HG03196 (cell line): ENCODE data around the gene ELF5.

ENCODE experiments used
- ATAC-seq: cut with Tn5 transposase; IDR thresholded peaks from one replicate; pipeline ENCODE4 v1.9.1; 2021; ENCODE audit not compliant: unreplicated experiment

ELF5 gene

GRCh38 chr11:34458525-34458924, 55.1 kb downstream of the ELF5 start:
- ATAC-seq = no peak

- no peak for ATAC-seq
Measured at GRCh38 chr11:34457607-34458006, 56.0 kb downstream of the ELF5 start.

DNA sequence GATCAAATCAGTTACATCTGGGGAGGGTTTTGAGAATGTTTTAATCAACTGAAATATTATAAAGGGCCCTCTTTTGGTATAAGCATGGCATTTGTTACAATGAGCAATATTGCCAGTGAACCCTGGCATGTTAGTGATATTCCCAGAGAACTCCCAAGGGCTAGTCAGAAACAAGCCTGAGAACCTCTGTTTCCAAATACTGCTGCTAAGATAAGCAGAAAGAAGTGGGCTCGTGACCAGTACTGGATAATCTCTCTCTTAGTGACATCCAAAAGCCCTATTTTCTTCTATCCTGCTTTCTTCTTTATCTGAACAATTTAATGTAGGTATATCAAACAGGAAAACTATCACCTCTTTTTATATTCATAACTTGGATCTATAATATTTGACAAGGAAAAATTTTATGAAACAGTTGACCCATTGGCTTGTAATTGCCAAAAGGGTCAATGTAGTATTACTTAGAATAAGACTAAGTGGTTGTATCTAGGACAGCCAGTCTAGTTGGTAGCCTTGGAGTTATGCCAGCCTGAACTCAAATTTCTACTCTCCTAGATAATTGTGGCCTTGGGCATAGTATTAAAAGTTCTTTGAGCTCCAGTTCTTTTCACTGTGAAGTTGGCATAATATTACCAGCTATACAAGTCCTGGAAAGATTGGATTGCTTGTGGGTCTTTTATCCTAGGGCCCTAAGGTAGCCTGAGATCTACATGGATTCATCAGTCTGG, 59.1 kb downstream of the ELF5 start:
- ATAC-seq = no peak

- no peak for ATAC-seq
Measured at GRCh38 chr11:34451053-34451452, 62.5 kb downstream of the ELF5 start.

GRCh38 chr11:34449013-34449412, 64.6 kb downstream of the ELF5 start:
- no peak for ATAC-seq

- ATAC-seq = no peak
Measured at GRCh38 chr11:34448223-34448994, 65.2 kb downstream of the ELF5 start.

GRCh38 chr11:34447044-34447443, 66.5 kb downstream of the ELF5 start:
- ATAC-seq = no peak

DNA sequence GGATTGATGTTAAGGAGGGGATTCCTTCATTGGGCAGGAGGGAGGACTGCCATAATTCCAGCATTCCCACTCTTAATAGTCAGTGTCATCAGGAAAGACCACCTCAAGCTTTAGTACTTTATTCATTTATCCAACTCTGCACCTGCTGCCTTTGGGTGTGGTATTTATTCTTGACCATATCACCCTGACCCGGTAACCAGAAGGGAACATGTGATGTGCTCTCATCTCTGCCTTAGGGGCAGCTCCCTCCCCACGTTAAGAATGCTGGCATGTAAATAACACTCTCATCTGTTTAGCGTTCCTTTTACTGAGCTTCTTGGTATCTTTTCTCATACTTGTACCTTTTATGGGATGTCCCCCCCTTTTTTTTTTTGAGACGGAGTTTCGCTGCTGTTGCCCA, 67.2 kb downstream of the ELF5 start:
- no peak for ATAC-seq

- no peak for ATAC-seq
Measured at GRCh38 chr11:34445956-34446355, 67.6 kb downstream of the ELF5 start.

DNA sequence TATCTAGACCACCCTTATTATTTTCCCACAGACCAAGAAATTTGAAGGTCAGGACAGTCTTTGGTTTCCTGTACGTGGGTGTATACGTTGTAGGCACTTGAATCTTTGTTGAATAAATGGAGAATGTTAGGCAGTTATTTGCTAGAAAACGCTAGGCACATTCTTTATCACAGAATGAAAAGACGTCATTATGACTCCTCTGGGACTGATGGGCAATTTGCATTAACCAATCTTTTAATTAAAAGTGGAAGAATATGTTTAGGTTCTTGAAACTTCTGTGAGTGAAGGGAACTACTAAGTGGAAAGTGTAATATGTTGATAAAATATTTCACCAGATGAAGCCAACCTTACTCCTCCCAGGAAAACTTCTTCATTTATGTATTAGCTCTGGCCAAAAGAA, 69.2 kb downstream of the ELF5 start:
- no peak for ATAC-seq

DNA sequence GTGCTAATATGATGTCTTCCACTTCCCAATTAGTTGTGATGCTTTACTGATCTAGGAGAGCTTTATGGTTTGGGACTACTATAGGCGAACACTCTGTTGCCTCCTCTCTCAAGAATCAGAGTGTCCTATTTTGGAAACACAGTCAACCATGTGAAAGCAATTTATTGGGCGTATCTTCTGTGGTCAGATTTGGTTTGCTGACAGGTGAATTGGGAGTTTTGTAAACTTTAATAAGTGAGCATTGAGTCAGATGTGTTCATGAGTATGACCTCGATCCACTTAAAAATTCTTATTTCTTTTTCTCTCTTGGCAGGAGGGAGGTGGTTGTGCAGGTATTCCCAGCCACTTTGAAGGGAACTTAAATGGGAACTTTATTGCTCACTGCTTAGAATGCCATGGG, 70.5 kb downstream of the ELF5 start:
- no peak for ATAC-seq

DNA sequence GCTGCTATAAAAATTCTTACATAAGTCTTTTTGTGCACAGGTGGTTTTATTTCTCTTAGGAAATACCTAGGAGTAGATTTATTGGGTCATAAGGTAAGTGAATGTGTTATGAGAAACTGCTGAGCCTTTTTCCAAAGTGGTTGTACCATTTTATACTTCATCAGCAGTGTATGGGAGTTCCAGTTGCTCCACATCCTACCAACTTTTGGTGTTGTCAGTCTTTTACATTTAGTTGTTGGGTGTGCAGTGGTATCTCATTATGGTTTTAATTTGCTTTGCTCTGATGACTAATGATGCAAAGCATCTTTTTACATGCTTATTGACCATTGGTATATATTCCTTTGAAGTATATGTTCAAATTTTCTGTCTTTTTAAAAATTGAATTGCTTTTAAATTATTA, 71.8 kb downstream of the ELF5 start:
- no peak for ATAC-seq

DNA sequence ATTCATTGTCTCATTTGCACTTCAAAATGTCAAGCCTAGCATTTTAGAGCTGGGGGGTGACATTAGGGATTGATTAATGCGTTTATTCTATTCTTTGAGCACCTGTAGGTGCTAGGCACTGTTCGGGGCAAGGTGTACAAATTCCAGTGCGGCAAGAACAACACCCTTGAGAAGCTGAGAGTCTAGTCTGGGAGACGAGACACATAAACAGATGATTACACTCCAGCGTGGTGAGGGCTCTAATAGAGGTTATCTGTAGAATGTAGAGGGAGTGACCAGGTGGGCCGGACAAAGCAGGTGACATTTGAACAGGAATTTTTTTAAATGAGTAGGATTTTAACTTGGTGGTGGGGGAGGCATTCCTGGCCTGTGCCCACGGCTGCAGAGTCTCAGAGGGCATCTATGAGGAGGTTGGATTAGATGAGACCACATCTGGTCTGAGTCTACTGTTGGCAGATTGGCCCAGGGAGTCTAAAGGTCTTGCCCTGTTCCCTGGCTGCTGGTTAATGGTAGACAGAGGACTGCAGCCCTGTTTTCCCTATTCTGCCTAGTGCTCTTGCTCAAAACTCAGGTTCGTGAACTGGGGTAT, 73.9 kb downstream of the ELF5 start:
- ATAC-seq = no peak

GRCh38 chr11:34438529-34439507, 74.8 kb downstream of the ELF5 start, which contains the start of gene CAT:
TSS of gene CAT (plus strand) at chr11:34438934. CDS start at chr11:34439014, 80 bp downstream.
- peak; percentile 98 for ATAC-seq

DNA sequence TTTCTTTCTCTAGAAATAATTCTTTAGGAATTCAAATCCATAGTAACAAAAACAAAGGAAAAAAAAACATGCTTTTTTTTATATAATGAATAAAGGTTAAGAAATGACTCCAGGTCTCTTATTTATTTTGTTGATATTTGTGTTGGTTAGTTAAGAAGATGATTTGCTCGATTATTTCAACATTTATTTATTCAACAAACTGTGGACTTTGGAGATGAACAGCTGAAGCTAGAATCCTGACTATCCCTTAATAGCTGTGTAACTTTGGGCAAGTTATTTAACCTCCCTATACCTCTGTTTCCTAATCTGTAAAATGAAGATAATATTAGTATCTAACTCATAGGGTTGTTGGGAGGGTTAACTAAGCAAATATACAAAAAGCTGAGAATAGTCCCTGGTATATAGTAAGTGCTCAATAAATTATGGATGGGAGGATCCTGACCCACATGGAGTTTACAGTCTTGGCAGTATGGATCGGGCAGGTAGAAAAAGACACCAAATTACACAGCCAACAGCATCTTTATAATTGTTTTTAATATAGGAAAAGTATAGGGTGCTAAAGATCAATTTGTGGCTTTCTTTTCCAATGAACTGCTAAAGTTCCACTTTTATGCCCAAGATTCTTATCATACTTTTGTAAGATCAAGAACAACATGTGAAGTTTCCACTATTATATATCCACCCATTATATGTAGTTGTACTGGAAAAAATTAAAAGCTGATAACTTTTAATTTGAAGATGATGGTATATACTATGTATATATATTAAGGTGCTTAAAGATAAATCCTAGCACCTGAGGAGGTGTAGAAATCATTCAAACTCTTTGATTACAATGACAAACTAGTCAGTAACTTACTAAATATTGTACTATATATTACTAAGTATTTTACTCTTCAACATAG, 76.1 kb downstream of the ELF5 start:
- ATAC-seq = no peak

GRCh38 chr11:34433899-34434298, 79.7 kb downstream of the ELF5 start:
- no peak for ATAC-seq

DNA sequence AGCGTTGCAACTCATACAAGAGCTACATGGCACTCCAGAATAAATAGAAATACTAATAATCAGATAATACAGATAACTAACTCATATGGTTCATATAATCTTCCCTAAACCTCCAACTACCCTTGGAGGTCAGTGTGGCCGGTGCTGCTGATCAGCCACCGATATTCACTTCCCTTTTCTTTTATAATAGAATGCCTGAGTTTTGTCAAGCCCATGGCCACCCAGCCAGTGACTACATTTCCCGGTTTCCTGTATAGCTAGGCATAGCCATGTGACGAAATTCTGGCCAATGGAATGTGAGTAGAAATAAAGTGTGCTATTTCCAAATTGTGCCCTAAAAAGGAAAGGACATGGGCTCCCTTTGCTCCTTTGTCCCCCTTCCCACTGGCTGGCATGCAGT, 80.8 kb downstream of the ELF5 start:
- no peak for ATAC-seq

- no peak for ATAC-seq
Measured at GRCh38 chr11:34431979-34432378, 81.6 kb downstream of the ELF5 start.
